Umbilical cord (tissue), 2 donors: ENCODE measurements around the gene LCN10. TPM values are rescaled to one million over a fixed set of nuclear protein-coding genes. Genes with fewer than 3 reads are reported as not detected.

Experiments
- DNase-seq: peaks from one replicate; pipeline ENCODE4 v3.0.0-alpha.2; 2015; ENCODE audit warnings: low spot score
- total RNA-seq: library from RNA; depleted of rRNA; stranded (reverse); fragments of >200 nt; gene quantifications from one replicate; pipeline ENCODE4 v1.2.3, GENCODE V29; 2014; ENCODE audit warnings: low replicate concordance; ENCODE audit not compliant: insufficient read depth

Gene LCN10
- total RNA-seq, 1 donor from 2014 or later, result 2.2 TPM

DNA sequence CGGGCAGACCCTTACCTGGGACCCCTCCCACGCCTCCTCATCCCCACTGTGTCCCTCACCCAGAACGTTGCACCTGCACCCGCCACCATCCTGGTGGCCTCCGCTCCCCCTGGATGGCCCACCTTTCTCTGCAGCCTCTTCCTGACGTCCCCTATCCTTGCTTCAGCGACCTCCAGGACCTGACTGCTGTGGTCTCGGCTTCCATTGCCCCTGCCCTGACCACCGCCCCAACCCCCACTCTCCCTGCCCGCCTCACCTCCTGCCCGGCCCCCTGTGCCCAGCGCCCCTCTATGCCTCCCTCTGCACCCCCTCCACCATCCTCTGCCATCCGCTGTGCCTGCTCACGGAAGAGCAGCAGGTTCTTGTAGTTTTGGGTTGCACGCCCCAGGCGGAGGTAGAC lies 2.2 kb downstream of the LCN10 start:
- DNase-seq, result no peak

DNA sequence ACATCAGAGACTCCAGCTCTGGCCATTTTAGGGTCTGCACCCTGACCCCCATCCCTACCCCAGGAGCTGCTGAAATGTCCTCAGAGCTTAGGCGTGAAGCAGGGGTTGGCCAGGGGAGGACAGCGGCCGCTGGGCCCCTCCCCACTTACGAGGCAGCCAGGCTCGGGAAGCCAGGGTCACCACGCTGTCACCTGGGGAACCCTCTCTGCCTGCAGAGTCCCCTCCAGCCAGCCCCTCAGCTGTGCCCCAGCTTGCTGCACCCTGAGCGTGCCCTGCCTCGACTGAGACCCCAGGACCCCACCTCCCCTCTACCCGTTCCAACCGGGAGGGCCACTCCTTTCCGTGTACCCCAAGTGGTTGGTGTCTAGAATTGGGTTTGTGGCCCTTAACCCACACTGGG lies 2.7 kb downstream of the LCN10 start:
- DNase-seq, result no peak

DNA sequence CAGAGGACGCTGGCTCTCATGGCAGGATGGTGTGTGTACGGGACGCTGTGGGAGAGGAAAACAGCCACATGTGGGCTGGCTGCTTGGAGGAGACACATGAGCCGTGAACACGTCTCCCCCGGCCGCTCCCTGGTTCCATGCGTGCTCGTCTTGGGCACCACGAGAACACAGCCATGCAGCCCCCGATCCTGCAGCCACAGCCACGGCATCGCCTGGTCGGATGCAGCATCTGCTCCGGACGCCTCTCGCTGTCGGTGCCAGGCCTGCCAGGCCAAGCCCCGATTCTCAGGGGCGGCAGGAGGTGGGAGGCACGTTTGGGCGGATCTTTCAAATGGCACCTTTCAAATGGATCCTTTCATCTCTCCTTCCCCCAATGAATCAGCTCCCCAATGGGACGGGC lies 3.2 kb downstream of the LCN10 start:
- no peak for DNase-seq

DNA sequence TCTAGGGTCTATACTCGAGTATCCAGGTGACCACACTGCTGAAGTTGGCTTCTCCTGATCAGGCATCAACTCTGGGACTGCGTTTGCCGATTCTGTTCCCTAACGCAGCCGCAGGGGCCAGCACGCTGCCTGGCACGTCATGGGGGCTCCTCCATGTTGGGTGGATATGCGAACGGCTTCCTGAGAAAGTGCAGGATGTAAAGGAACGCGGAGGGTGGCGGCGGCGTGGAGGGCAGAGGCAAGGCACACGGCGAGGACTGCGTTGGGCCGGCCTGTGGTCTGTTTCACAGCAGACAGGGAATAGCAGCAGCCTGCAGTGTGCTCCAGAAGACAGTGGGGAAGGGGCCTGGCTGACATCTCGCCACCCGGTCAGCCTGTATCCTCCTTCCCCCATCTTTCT lies 3.8 kb downstream of the LCN10 start:
- no peak for DNase-seq

DNA sequence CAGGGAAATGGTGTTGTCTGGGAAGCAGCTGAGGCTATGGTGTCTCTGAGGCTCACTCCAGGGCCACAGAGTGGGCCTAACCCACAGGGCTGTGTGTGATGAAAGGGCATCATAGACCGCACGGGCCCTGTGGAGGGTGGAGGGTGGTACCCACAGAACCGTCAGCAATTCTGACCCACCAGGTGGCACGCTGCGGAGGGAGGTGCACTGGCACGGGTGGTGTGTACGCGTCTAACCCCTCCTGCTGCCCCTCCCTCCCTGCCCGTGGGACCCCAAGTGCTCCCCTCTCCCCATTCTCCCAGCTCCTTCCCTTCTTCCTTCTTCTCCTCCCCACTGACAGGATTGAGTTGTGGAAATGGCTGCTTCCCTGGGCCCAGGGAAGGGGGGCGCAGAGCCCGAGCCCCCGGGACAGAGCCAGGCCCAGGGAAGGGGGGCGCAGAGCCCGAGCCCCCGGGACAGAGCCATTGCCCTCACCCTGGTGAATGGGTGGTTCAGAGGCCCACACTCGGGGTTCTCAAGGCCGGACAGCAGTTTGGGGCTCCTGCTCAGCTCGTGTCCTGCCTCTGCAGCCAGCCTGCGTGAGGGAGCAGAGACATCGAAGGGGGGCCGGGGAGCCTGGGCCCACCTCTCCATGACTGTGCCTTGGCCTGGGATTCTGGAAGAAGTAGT lies 6.8 kb downstream of the LCN10 start:
- no peak for DNase-seq

DNA sequence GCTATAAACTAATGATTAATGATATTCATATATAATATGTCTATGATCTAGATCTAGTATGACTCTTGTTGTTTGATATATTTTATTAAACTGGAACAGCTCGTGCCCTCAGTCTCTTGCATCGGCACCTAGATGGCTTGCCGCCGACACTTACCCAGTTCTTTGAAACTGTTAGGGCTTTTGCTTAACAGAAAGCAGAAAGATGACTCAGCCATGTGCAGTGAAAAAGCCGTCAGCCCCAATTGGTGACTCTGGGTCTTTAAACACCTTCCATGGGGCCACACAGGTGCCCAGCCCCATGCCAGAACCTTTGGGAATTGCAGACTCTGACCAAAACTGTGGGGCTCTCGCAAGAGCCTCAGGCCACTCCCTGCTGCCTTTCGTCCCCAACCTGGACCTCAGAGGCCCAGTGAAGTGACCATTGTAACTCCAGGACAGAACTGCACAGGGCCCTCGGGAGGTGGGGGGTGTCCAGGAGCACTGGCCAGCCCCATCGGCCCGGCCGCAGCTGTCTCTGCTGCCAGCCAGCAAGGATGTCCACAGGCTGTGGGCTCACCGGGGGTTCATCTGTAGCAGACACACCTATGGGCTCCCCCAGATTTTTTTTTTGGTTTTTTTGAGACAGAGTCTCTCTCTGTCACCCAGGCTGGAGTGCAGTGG lies 7.8 kb downstream of the LCN10 start:
- no peak for DNase-seq

DNA sequence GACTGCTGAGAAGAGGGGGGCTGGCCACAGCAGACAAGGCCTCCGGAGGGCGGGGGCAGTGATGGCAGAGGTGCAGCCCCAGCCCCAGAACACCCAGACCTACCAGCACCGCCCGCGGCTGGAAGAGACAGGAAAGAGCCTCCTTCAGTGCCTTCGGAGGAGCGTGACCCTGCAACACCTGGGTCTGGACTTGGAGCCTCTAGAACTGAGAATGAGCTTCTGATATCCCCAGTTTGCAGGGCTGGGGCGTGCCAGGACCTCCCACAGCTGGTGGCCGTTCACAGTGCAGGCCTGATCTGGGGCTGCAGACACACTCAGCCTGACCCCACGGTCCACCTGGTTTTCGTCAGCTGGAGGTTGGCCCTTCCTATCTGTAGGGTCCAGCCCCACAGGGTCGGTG lies 9.1 kb downstream of the LCN10 start:
- no peak for DNase-seq

DNA sequence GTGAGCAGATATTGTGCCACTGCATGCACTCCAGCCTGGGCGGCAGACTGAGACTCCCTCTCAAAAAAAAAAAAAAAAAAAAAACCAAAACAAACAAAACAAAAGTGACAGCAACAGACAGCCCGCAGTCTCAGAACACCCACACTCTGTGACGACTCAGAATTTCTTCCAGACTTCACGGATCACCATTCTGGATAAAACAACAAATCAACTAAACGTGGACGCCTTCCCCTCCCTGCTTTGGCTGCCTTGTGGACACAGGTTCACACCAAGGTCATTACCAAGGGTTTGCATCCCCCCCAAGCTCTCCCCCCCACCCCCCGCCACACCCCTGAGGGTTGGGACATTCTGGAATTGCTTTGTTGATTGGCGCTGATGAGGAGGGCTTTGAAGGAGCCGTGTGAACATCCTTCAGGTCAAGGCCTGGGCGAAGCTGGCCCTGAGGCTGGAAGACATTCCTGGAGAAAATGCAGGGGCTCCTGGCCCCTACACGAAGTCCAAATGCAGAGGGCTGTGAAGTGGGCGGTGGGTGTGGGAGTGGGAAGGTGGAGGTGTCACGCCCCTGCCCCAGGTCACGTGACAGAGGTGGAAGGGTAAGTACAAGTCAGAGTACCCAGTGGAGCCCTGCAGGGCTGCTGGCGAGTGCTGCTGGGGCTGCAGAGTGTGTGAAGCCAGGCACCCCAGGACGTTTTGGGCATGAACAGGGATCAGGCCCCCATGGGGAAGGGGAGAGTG lies 10.1 kb downstream of the LCN10 start:
- no peak for DNase-seq

DNA sequence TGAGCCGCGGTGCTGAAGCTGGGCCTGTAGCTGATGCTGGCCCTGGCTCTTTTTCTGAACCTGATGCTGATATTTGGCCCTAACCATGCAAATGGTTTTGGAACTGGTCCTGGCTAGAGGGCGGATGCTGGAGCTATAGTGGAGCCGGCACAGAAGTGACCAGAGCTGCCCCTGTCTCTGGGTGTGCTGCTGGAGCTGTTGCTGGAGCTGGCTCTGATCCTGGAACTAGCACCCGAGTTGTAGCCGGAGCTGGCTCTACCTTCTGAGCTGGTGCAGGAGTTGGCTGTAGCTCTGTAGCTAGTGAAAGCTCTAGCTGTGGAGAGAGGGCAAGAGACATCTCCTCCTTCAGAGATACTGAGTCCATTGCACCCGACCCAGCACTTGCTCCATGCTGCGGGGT lies 12.8 kb downstream of the LCN10 start:
- no peak for DNase-seq

DNA sequence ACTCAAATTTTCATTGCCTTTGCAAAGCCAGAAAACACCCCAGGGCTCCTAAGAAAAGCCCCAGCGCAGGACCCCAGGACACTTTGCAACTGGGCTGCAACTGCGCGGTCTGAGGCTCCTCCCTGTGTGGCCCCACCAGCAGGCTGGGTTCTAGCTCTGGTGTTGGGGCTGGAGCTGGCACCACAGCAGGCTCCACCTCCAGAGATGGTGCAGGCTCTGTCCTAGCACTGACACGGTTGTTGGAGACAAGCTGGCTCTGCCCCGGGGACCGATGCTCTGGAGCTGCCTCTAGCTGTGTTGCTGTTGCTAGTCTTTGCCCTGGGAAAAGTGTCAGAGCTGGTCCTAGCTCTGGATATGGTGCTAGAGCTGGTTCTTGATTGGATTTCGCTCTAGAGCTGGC lies 13.6 kb downstream of the LCN10 start:
- DNase-seq, result no peak

DNA sequence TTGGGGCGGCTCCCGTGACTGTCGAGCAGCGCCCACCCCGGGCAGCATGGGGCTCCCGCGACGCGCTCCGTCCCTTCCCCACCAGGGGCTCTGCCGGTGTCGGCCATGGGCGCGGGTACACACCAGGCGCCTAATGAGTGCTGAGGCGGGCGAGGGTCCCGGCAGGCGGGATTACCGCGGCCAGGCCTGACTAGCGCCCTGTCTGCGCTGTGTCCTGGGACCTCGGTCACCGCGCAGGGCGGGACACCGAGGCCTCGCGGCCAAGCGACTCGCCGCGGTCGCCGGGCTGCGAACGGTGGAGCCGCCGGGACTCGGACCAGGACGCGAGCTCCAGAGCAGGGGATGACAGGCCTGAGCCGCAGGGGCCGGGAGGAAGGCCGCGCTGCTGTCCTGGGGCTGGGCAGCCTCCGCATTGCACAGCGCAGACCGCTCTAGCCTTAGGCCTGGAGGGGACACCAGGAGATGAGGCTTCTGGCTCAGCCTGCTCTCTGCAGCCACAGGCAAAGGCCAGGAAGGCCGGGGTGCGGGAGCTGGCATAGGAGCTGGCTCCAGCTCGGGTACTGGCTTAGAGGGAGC lies 14.1 kb downstream of the LCN10 start:
- no peak for DNase-seq

DNA sequence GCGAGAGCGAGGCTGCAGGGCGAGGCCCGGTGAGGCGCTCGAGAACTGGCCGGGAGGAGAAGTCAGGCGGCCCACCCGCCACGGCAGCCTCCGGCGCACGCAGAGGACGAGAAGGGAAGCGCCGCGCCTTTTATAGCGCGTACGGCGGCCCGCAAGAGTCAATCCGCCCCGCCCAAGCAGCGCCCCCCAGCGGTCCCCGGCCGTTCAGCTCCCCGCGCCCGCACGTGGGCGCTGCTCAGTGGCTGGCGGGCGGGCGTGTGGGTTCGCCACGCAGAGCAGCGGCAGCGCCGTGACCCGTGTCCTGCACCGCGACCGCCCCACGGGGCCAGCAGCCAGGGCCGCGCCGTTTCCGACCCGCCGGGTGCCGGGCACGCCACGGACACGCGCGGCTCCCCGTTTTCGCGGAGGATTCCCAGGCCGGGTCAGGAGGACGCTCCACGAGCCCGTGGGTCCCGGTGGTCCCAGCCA lies 14.6 kb downstream of the LCN10 start:
- DNase-seq, result peak; percentile 76

DNA sequence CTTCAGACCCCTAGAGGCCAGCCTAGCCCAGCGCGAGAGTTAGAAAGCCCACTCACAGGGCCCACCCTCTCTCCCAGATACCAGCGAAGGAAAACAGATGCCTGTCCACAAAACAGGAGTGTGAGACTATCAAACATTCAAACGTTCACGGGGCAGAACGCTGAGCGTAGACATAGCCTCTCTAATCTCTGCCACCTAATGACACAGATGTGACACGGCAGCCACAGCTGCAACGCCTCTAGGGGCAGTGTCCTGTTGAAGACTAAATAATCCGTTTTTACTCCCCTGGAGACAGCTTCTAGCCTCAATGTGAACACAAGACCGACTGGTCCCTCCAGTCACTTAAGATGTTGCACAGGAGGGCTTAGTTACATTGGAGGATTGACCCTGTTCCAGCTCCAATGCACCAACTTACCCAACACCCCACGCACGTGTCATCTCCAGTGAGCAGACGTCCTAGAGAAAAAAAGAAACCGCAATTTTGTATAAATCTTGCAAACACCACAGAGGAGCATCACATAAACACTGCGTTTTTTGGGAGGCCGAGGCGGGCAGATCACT lies 16.0 kb downstream of the LCN10 start:
- no peak for DNase-seq

DNA sequence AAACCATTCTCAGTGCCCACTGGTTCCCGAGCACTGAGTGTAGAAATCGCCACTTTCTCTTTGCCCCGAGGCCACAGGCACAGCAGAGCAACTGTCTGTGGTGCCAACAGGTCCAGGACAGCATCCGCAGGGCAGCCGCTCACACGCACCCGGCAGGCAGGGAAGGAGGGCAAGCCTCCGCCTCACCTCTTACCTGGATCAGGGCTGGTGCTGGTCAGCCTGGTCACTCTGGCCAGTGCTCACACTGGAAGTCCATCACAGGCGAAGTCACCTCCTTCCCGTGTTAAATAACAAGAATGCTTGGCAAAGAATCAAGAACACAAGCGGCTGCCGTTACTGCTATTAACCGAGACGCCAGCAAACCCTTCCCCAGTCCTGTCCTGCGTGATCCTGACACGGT lies 16.6 kb downstream of the LCN10 start:
- DNase-seq, result no peak

DNA sequence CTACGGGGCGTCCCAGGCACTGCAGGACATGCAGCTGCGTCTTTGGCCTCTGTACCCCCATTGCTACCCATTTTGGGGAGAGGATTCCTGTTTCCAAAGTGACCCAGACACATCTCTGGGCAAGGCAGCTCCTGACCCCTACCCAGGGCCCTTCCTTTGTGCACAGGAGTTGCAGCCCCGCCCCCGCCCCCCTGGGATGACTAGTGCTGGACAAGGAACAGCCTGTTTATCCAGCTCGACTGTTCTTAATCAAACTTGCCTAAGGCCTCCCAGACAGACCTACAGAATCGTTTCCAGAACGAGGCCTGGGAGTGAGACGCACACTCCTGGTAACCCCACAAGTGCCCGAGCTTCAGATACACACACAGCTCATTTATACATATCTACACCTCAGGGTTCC lies 17.1 kb downstream of the LCN10 start:
- DNase-seq, result peak; percentile 54

DNA sequence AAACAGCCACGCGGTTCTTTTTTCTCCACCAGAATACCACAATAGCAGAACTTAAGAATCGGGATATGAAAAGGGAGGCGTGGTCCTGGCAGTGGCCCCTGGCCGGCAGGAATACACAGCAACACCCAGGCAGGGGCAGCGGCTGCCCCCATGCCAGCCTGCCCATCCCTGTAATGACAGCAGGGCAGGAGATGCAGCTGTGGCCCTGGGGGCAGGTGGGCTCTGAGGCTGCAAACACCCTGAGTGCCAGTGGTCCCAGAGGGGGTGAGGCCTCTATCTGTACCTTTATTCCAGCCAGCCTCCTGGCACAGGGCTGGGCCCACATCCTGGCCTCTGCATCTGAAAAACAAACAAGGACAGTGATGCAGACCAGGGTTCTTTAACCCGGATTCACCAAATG lies 18.0 kb downstream of the LCN10 start:
- DNase-seq, result no peak

DNA sequence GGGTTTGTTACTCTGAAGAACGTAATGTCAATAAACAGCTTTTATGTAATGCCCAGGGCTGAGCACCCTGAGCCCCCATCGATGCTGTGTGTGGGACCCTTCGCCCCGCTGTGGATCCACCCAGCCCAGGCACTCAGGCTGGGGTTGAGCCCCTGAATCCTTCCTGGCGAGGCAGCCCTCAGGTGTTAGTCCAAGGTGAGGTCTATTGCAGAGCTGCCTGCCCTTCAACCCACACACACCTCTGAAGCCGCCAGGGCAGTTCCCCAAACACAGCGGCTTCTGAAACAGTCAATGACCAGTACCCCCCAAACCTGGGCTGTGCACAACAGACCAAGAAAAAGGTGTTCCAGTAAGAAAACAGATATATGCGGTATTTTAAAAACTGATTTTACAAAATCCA lies 18.8 kb downstream of the LCN10 start:
- no peak for DNase-seq

DNA sequence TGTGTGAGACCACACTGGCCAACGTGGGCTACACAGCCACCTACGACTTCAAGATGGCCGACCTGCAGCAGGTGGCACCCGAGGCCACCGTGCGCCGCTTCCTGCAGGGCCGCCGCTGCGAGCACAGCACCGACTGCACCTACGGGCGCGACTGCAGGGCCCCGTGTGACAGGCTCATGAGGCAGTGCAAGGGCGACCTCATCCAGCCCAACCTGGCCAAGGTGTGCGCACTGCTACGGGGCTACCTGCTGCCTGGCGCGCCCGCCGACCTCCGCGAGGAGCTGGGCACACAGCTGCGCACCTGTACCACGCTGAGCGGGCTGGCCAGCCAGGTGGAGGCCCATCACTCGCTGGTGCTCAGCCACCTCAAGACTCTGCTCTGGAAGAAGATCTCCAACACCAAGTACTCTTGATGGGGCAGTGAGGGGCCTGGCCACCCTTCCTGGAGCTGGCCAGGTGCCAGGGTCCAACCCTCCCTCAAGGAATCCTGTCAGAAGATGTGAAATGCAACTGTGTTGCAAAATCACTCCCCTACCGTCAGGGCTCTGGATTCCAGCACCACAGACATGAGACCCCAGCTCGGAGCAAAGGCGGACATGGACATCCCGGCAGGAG lies 19.3 kb downstream of the LCN10 start:
- DNase-seq, result no peak

DNA sequence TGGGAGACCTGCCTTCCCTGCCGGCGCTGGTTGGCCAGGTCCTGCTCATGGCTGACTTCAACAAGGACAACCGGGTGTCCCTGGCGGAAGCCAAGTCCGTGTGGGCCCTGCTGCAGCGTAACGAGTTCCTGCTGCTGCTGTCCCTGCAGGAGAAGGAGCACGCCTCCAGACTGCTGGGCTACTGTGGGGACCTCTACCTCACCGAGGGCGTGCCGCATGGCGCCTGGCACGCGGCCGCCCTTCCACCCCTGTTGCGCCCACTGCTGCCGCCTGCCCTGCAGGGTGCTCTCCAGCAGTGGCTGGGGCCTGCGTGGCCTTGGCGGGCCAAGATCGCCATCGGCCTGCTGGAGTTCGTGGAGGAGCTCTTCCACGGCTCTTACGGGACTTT lies 19.8 kb downstream of the LCN10 start:
- no peak for DNase-seq

DNA sequence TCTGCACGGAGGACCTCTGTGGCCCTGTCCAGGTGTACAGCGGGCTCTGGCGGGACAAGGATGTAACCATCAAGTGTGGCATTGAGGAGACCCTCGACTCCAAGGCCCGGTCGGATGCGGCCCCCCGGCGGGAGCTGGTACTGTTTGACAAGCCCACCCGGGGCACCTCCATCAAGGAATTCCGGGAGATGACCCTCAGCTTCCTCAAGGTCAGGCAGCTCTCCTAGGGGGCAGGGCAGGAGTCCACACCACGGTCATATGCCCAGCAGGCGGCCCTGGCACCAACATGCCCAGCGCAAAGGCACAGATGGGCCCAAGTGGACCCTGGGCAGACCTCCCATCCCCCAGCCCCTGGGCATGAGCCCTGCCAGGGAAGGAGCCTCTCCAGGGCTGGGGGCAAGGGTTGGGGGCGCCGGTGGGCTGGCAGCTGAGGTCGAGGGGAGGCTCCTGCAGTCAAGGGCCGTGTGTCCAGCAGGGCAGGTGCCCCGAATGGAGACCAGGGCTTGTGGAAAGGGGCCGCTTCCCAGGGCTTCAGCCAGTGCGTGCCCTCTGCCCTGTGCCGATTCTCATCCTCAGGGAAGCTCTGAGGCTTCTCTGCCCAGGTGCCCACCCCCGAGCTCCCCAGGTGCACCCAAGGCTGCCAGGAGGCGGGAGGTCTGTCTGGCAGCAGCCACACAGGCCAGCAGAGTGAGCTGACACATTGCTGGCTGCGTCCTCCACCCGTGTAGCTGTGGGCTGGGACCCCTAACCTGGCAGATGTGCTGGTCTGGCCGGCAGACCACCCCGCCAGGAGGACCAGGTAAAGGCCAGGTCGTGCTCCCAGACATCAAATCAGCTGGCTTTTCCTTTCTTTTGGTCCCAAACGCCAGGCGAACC lies 20.4 kb downstream of the LCN10 start:
- DNase-seq, result no peak
